ENCODE measurements around the gene RILPL1.
"Not testable (repeated sequence)": the region's sequence is repeated elsewhere in the genome, so short reads cannot be mapped to it uniquely, and the experiment has no call there.

The RILPL1 gene

GRCh38 chr12:123533672-123534643 lies at the start of gene RILPL1:
TSS of gene RILPL1 (minus strand) at chr12:123533719. CDS start at chr12:123533482, 237 bp downstream.
- peak; percentile 76 for DNase-seq

- DNase-seq, result no peak
These were observed 47.3 kb upstream of the RILPL1 start for GRCh38 chr12:123580772-123581171.

GRCh38 chr12:123578829-123579228 lies 45.3 kb upstream of the RILPL1 start:
- not testable (repeated sequence) for DNase-seq

GRCh38 chr12:123578243-123578642 lies 44.7 kb upstream of the RILPL1 start:
- DNase-seq, result no peak

GRCh38 chr12:123576611-123577010 lies 43.1 kb upstream of the RILPL1 start:
- no peak for DNase-seq

GRCh38 chr12:123573870-123574269 lies 40.4 kb upstream of the RILPL1 start:
- DNase-seq, result no peak

- no peak for DNase-seq
These were observed 38.9 kb upstream of the RILPL1 start for GRCh38 chr12:123572391-123572790.

GRCh38 chr12:123571343-123571813 lies 37.9 kb upstream of the RILPL1 start:
- no peak for DNase-seq

GRCh38 chr12:123559468-123559867 lies 25.9 kb upstream of the RILPL1 start:
- DNase-seq, result no peak

GRCh38 chr12:123558487-123558886 lies 25.0 kb upstream of the RILPL1 start:
- not testable (repeated sequence) for DNase-seq

GRCh38 chr12:123554843-123555242 lies 21.3 kb upstream of the RILPL1 start:
- DNase-seq, result not testable (repeated sequence)

GRCh38 chr12:123554136-123554535 lies 20.6 kb upstream of the RILPL1 start:
- not testable (repeated sequence) for DNase-seq

- DNase-seq, result no peak
These were observed 17.2 kb upstream of the RILPL1 start for GRCh38 chr12:123550700-123551099.

GRCh38 chr12:123548107-123548506 lies 14.6 kb upstream of the RILPL1 start:
- DNase-seq, result no peak

GRCh38 chr12:123546281-123546680 lies 12.8 kb upstream of the RILPL1 start:
- no peak for DNase-seq

- DNase-seq, result no peak
These were observed 10.0 kb upstream of the RILPL1 start for GRCh38 chr12:123543541-123543940.

- no peak for DNase-seq
These were observed 7.6 kb upstream of the RILPL1 start for GRCh38 chr12:123540899-123541662.

- not testable (repeated sequence) for DNase-seq
These were observed 2.4 kb upstream of the RILPL1 start for GRCh38 chr12:123535952-123536351.

- peak; percentile 67 for DNase-seq
These were observed 490 bp downstream of the RILPL1 start for GRCh38 chr12:123532808-123533649.

- DNase-seq, result no peak
These were observed 1.5 kb downstream of the RILPL1 start for GRCh38 chr12:123532019-123532418.

- no peak for DNase-seq
These were observed 2.4 kb downstream of the RILPL1 start for GRCh38 chr12:123531091-123531490.

GRCh38 chr12:123530668-123531067 lies 2.9 kb downstream of the RILPL1 start:
- DNase-seq, result no peak

GRCh38 chr12:123529686-123530085 lies 3.8 kb downstream of the RILPL1 start:
- DNase-seq, result no peak

All from activated CD8-positive, alpha-beta memory T cell treated with anti-CD3 and anti-CD28 coated beads, Interleukin-2, amount 50 U/mL, for 48 hours (primary cell).